ENCODE results near the gene TNPO1.

The TNPO1 gene

GRCh38 chr5:72957337-72957736 is 140.9 kb downstream of the TNPO1 start:
- TF ChIP-seq EGR1 (IDR thresholded peaks at IDR 0.05) (no peak), NFIC (IDR thresholded peaks at IDR 0.05) (no peak), TEAD4 (IDR thresholded peaks at IDR 0.05) (no peak), CEBPB (IDR thresholded peaks at IDR 0.05) (no peak), CREB1 (IDR thresholded peaks at IDR 0.05; ENCODE audit: low read depth) (no peak), USF1 (IDR thresholded peaks at IDR 0.05) (no peak), REST (IDR thresholded peaks at IDR 0.05; ENCODE audit: low read depth) (no peak), EP300 (IDR thresholded peaks at IDR 0.05; ENCODE audit: borderline replicate concordance) (no peak), TCF12 (IDR thresholded peaks at IDR 0.05; ENCODE audit: low read depth) (no peak), YY1 (IDR thresholded peaks at IDR 0.05; ENCODE audit: low read depth) (no peak), MAX (IDR thresholded peaks at IDR 0.05) (no peak), TAF1 (IDR thresholded peaks at IDR 0.05; ENCODE audit: low read depth) (no peak), ZBTB7A (IDR thresholded peaks at IDR 0.05; ENCODE audit: low read depth) (no peak), FOXM1 (IDR thresholded peaks at IDR 0.05; ENCODE audit: borderline replicate concordance, low read depth) (no peak), RAD21 (IDR thresholded peaks at IDR 0.05; ENCODE audit: low read depth) (no peak)

GRCh38 chr5:72959257-72959656 is 142.8 kb downstream of the TNPO1 start:
- TF ChIP-seq CEBPB (IDR thresholded peaks at IDR 0.05), result no peak
- no peak for TF ChIP-seq USF1 (IDR thresholded peaks at IDR 0.05)
- TF ChIP-seq EGR1 (IDR thresholded peaks at IDR 0.05), result no peak
- no peak for TF ChIP-seq CREB1 (IDR thresholded peaks at IDR 0.05; ENCODE audit: low read depth)

Data from Ishikawa (cell line).